ENCODE measurements around the gene EN2.

Gene EN2

DNA sequence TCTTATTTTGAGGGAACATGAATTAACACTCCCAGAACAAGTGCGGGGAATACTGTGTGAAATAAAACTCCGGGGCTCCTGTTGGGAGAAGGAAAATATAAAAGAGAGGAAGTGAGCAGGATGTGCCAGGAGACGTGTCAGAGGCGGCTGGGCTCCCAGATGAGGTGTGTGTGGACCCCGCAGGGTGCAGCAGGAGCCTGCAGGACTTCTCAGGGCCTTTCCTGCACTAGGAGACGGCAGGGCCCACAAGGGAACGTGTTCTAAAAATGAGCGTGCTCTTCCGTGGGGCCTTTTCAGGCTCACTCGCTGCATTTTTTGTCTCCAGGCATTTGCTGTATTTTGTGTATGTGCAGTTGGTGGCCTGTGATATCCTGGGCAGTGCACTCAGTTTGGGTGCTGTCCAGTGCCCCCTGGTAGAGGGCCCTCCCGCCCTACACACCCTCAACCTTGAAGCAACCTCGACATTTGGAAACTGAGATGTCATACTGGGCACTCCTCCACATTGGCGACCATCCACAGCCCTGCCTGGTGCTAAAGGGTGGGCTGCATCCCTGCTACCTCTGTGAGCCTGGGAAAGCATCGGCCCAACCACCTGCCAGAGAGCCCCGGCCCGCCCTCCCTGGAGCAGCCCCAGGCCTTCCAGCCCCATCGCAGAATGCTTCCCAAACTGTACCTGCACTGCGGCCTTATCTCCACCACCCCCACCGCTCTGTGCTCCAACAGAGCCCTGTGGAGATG, 35.2 kb upstream of the EN2 start:
- H3K9me3 Mint-ChIP-seq, result no peaks in the 10 kb centered on the region
- H3K36me3 Mint-ChIP-seq (ENCODE audit: low read depth), result no peaks in the 10 kb centered on the region
- peaks cover under 1% of the 10 kb centered on the region for H3K27me3 Mint-ChIP-seq (ENCODE audit: low read depth)
- H3K4me1 Mint-ChIP-seq (ENCODE audit: low read depth), result no peaks in the 10 kb centered on the region
- H3K4me3 Mint-ChIP-seq, result no peak overlapping the region
- no peak overlapping the region for H3K27ac Mint-ChIP-seq

DNA sequence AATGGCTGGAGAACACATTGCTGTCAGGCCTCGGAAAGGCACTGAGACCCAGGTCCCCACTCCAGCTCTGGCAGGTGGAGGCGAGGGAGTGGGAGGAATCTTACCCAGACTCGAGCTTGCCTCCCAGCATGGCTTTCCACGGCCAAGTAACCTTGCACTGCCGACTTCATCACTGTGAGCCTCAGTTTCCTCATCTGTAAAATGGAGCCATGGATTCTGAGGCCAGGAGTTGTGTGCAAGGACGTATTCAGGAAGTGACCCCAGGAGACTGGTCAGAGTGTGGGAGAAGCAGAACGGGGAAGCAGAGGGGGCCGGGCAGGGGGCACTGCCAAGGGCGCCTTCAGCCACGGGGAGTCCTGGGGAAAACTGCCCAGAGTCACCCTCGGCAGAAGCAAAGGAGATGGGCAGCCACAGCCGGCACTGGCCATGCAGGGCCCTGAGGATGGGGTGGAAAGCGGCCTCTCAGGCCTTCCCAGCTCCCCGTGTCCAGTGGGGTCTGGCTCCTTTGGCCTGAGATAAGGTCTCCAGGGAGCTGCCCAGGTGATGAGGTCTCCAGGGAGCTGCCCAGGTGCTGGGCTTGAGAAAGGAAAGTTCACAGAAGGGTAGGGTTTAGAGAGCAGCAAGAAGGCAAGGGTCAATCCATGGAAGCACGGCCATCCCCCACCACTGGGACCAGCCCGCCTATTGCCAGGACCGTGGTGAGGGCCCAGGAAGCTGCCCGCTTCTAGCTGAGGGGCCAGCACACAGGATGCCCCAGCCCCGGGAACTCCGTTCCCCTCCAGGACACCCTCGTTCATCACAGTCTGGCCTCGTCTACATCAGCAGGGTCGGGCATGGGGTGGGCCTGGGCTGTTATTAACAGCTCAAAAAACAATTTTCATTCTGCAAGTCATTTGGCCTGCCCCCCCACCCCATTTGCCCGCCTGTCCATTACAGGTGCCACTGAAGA, 34.3 kb upstream of the EN2 start:
- Mint-ChIP-seq H3K9me3 (no peaks in the 10 kb centered on the region), H3K27me3 (ENCODE audit: low read depth) (peaks cover 6% of the 10 kb centered on the region), H3K4me1 (ENCODE audit: low read depth) (no peaks in the 10 kb centered on the region), H3K4me3 (no peak overlapping the region), H3K36me3 (ENCODE audit: low read depth) (no peaks in the 10 kb centered on the region), H3K27ac (no peak overlapping the region)

DNA sequence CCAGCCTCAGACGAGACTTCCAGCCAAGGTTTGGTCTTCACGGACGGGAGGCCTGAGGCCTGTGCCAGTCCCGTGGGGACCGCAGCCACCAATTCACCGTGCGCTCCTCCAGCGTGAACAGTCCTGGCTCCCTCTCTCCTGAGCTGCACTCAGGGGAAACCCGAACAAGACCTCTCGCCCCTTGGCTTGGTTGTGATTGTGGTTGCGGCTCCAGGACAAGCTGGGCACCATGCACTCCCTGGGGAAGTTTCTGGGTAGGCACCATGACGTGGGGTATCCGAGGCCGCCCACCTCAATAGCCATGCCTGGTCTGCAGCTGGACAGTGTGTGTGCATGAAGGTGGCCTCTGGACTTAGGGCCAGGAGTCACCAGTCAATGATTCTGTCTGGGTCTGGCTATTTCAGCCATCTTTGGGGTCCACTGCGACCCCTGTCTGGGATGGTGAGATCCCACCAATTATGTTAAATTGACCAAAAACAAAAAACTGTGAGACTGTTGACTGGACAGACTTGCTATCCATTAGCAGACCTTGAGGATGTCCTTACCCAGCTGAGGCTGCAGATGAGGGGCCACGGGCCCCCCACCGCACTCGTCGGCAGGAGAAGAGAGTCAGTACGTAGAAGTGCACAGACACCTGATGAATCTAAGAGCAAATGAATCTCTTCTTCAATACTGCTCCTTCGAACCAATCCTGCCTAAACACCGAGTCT, 33.5 kb upstream of the EN2 start:
- H3K4me3 Mint-ChIP-seq, result no peak overlapping the region
- no peak overlapping the region for H3K27ac Mint-ChIP-seq
- H3K9me3 Mint-ChIP-seq, result no peaks in the 10 kb centered on the region
- H3K4me1 Mint-ChIP-seq (ENCODE audit: low read depth), result no peaks in the 10 kb centered on the region
- no peaks in the 10 kb centered on the region for H3K36me3 Mint-ChIP-seq (ENCODE audit: low read depth)
- peaks cover 6% of the 10 kb centered on the region for H3K27me3 Mint-ChIP-seq (ENCODE audit: low read depth)

DNA sequence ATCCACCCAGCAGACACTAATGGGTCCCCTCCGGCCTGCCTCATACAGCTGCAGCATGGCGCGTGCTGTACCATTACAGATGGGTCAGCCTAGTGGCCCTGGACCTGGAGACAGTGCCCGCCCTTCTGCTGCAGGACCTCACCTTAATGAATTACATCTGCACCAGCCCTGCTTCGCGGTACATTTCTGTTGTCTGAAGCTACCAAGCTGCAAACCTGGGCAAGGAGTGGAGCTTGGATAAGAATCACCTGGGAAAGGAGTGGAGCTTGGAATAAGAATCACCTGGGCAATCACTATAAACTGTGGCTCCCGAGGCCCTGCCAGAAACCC, 33.0 kb upstream of the EN2 start:
- Mint-ChIP-seq H3K9me3 (no peaks in the 10 kb centered on the region), H3K4me1 (ENCODE audit: low read depth) (no peaks in the 10 kb centered on the region), H3K36me3 (ENCODE audit: low read depth) (no peaks in the 10 kb centered on the region), H3K4me3 (no peak overlapping the region), H3K27ac (no peak overlapping the region), H3K27me3 (ENCODE audit: low read depth) (peaks cover 6% of the 10 kb centered on the region)

DNA sequence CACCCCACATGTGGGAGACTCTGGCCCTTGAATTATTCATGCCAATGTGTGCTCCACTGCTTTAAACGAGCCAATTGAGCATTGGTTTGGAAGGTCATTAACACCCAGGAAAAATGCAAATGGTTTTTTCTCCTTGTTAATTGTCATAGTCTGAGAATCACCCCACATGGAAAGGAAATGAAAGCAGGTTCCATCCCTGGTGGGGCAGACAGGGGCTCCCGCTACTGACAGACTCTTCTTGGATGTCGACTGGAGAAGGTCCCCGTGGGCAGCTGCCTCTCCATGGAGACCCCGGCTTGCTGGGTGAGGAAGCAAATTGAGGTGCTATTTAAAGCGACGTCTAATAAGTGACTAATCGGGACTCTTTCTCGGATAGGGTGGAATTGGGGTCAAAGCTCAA, 32.0 kb upstream of the EN2 start:
- no peaks in the 10 kb centered on the region for H3K9me3 Mint-ChIP-seq
- no peaks in the 10 kb centered on the region for H3K36me3 Mint-ChIP-seq (ENCODE audit: low read depth)
- H3K27me3 Mint-ChIP-seq (ENCODE audit: low read depth), result peaks cover 12% of the 10 kb centered on the region

DNA sequence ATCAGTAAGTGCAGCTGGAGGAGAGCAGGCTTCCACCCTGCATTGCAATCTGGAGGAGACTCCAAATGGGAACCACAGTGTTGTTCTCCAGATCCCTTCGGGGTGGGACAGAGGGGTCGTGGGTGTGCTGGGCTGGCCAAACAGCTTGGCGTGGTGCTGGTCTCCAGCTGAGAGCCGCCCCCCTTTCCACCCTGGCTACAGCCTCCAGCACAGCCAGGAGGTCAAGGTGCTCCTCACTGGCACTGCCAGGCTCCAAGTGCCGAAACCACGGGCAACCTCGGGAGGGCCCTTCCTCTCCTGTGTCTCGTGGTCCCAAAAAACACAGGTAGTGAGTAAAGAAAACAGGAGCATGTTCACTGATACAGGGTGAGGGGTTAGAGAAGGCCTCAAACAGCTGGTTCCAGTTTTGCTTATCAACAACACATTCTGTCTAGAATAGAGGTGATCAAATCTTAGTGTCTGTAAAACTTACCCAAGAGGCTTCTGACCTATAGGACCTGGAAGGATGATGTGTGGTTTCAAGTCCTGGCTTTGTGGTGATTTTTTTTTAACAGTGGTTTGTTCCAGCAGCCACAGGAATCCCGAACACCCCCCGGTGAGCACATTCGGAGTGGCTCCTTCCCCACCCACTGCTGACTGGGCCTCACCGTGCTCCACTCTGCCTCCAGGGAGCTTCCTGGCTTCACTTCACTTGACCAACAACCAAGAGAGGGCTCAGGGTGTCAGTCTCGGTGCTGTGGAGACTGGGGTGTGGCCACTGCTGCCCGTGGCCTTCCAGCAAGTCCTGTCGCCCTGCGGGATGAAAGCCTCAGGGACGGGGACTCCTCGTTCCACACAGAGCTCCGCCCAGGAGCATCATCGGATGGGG, 31.2 kb upstream of the EN2 start:
- Mint-ChIP-seq H3K36me3 (ENCODE audit: low read depth) (no peaks in the 10 kb centered on the region), H3K9me3 (no peaks in the 10 kb centered on the region), H3K4me3 (no peak overlapping the region), H3K27me3 (ENCODE audit: low read depth) (peaks cover 12% of the 10 kb centered on the region), H3K27ac (no peak overlapping the region), H3K4me1 (ENCODE audit: low read depth) (no peaks in the 10 kb centered on the region)

More for the DNA sequence above, 32.0 kb upstream of the EN2 start:
- Mint-ChIP-seq H3K27ac (no peak overlapping the region), H3K4me3 (no peak overlapping the region), H3K4me1 (ENCODE audit: low read depth) (no peaks in the 10 kb centered on the region)

DNA sequence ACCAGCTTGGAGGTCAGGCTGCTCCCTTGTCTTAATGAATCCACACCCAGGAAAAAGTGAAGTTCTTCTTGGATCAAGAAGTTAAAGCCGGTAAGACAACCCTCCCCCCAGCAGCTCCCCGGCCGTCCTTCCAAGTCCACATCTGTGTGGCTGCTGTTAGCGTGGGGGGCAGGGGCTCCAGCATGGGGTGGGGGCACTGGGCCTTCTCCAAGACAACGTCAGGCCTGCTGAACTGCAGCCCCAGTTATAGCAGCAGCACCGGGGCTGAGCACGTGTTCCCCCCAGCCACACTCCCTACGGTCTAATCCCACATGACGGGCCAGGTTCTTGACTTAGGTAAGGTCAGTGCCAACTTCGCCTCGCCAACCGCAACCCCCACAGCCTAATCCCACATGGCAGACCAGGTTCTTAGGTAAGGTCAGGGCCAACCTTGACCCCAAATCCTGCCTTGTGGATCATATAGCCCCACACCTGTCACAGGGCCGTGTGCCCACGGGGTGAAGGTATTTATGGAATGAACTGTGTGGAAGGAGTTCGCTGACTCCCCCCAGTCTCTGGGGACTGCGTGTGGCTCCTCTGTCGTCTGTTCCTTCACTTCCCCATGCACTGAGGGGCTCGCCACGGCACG, 30.4 kb upstream of the EN2 start:
- no peaks in the 10 kb centered on the region for H3K9me3 Mint-ChIP-seq
- no peak overlapping the region for H3K27ac Mint-ChIP-seq
- no peak overlapping the region for H3K4me3 Mint-ChIP-seq
- H3K4me1 Mint-ChIP-seq (ENCODE audit: low read depth), result no peaks in the 10 kb centered on the region
- peaks cover 12% of the 10 kb centered on the region for H3K27me3 Mint-ChIP-seq (ENCODE audit: low read depth)
- H3K36me3 Mint-ChIP-seq (ENCODE audit: low read depth), result no peaks in the 10 kb centered on the region

DNA sequence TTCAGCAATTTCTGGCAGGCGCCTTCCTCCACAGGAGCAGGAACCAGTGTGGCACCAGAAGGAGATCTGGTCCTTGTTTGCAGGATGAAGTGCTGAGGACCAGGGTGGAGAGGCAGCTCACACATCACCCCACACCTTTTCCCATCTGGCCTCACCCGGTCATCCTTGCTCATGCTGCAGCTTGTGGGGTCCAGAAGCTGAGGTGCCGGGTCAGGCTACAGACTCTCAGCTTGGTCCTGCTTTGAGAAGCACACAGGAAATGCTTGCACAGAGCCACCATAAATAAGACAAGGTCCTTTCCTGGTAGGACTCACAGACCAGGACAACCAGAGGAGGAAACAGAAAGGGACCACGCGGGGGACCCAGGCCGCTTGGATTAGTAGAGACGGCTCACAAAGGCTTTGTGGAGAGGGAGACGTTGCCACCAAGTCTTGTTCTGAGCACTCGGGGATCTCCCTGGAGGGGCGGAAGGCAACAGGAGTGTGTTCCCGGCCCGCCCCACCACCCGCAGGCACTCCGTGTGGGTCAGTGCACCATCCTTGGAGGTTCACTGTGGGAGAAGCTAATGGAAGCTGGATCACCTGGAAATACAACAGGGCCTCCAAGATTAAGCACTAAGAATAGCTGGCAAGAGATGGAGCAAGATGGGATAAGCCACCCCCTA, 29.6 kb upstream of the EN2 start:
- Mint-ChIP-seq H3K36me3 (ENCODE audit: low read depth) (no peaks in the 10 kb centered on the region), H3K4me3 (no peak overlapping the region), H3K27me3 (ENCODE audit: low read depth) (peaks cover 12% of the 10 kb centered on the region), H3K4me1 (ENCODE audit: low read depth) (no peaks in the 10 kb centered on the region), H3K27ac (no peak overlapping the region), H3K9me3 (no peaks in the 10 kb centered on the region)

DNA sequence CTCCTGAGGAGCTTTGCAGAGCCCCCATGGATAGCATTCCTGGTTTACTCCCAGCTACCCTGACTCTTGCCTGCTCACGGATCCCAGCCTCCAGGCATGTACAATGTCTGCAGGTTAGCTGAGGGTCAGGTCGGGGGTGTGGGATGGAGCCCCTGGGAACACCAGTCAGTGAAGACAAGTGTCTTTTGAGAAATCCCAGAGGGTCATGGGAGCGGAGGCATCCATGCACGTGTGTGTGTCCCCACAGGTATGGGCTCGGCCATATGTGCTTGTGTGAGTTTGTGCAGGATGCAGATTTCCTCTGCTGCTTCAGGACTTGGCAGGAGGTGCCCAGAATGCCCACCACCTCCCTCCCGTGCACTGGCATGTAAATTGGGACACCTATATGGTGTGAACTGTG, 28.3 kb upstream of the EN2 start:
- Mint-ChIP-seq H3K36me3 (ENCODE audit: low read depth) (no peaks in the 10 kb centered on the region), H3K27me3 (ENCODE audit: low read depth) (peaks cover 17% of the 10 kb centered on the region), H3K9me3 (no peaks in the 10 kb centered on the region), H3K4me3 (no peak overlapping the region), H3K4me1 (ENCODE audit: low read depth) (no peaks in the 10 kb centered on the region), H3K27ac (no peak overlapping the region)

DNA sequence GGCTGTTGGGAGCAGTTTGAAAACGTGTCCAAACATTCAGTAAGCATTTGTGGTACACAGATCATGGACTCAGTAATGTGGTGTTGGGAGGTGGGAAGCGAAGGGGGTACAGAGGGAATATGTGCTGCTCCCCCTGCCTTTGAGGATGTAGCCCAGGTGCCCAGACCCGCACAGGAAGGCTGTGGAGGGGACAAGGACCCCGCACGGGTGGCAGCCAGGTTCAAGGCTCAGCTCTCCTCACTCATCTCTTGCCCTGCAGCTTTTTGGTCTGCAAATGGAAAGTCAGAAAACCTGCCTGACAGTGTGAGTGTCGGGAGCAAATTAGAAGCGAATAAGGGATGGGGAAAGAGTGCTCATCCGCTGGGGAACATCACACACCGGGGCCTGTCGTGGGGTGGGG, 27.3 kb upstream of the EN2 start:
- H3K36me3 Mint-ChIP-seq (ENCODE audit: low read depth), result no peaks in the 10 kb centered on the region
- H3K4me1 Mint-ChIP-seq (ENCODE audit: low read depth), result no peaks in the 10 kb centered on the region
- H3K27me3 Mint-ChIP-seq (ENCODE audit: low read depth), result peaks cover 17% of the 10 kb centered on the region
- no peaks in the 10 kb centered on the region for H3K9me3 Mint-ChIP-seq
- no peak overlapping the region for H3K27ac Mint-ChIP-seq
- H3K4me3 Mint-ChIP-seq, result no peak overlapping the region

DNA sequence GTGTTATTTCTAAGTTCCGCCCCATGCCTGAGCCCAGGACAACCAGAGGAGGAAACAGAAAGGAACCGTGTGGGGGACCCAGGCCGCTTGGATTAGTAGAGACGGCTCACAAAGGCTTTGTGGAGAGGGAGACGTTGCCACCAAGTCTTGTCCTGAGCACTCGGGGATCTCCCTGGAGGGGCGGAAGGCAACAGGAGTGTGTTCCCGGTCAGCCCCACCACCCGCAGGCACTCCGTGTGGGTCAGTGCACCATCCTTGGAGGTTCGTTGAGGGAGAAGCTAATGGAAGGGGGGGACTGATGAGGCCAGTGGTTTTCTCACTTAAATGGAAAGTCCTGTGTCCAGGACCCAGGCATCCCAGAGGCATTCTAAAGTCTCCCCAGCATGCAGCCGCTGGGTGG, 26.7 kb upstream of the EN2 start:
- H3K36me3 Mint-ChIP-seq (ENCODE audit: low read depth), result no peaks in the 10 kb centered on the region

DNA sequence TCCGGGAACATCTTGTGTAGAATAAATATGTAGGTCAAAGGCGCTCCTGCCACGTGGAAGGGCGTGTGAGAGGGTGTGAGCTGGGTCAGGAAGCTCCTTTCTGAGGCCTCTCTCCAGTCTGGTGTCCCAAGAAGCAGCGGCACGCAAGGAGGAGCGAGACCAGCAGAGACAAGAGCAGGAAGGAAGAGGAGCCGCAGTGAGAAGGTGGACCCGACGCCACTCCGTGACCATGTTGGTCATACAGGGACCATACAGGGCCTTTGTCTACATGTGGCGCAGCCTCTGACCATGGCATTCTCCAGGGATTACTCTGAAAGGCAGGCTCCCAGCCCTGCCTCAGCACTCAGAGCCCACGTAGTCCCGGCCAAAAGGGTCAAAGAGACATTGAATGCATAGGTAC, 26.2 kb upstream of the EN2 start:
- Mint-ChIP-seq H3K4me3 (no peak overlapping the region), H3K36me3 (ENCODE audit: low read depth) (no peaks in the 10 kb centered on the region), H3K27me3 (ENCODE audit: low read depth) (peaks cover 23% of the 10 kb centered on the region), H3K27ac (no peak overlapping the region), H3K4me1 (ENCODE audit: low read depth) (no peaks in the 10 kb centered on the region), H3K9me3 (no peaks in the 10 kb centered on the region)

More for the DNA sequence above, 26.7 kb upstream of the EN2 start:
- no peaks in the 10 kb centered on the region for H3K9me3 Mint-ChIP-seq
- no peak overlapping the region for H3K4me3 Mint-ChIP-seq
- no peaks in the 10 kb centered on the region for H3K4me1 Mint-ChIP-seq (ENCODE audit: low read depth)
- no peak overlapping the region for H3K27ac Mint-ChIP-seq
- H3K27me3 Mint-ChIP-seq (ENCODE audit: low read depth), result peaks cover 18% of the 10 kb centered on the region

DNA sequence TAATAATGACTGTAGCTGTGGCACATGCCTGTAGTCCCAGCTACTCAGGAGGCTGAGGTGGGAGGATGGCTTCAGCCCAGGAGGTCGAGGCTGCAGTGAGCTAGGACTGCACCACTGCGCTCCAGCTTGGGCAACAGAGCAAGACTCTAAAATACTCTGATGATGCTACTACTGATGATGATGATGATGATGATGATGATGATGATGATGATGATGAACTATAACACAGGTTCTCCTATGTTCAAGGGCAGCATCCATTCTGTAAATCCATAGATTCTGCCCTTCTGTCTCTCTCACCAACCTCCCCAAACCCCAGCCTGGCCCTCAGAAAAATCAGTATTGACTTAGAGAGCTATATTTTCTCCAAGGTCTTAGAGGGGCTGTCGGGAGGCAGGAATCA, 22.8 kb upstream of the EN2 start:
- Mint-ChIP-seq H3K27ac (no peak overlapping the region), H3K4me1 (ENCODE audit: low read depth) (no peaks in the 10 kb centered on the region), H3K27me3 (ENCODE audit: low read depth) (peaks cover 23% of the 10 kb centered on the region), H3K36me3 (ENCODE audit: low read depth) (no peaks in the 10 kb centered on the region), H3K9me3 (no peaks in the 10 kb centered on the region), H3K4me3 (no peak overlapping the region)

All from T-helper 1 cell treated with Interleukin-12 subunit alpha and Interleukin-12 subunit beta and Interleukin-4 antibody, amounts not matched to agents 30 μg/mL and 1 μg/mL, for 36 hours (primary cell).